Measurements from ENCODE around the gene HOXA1.
"Not testable (repeated sequence)": the region's sequence is repeated elsewhere in the genome, so short reads cannot be mapped to it uniquely, and the experiment has no call there.

The HOXA1 gene

DNA sequence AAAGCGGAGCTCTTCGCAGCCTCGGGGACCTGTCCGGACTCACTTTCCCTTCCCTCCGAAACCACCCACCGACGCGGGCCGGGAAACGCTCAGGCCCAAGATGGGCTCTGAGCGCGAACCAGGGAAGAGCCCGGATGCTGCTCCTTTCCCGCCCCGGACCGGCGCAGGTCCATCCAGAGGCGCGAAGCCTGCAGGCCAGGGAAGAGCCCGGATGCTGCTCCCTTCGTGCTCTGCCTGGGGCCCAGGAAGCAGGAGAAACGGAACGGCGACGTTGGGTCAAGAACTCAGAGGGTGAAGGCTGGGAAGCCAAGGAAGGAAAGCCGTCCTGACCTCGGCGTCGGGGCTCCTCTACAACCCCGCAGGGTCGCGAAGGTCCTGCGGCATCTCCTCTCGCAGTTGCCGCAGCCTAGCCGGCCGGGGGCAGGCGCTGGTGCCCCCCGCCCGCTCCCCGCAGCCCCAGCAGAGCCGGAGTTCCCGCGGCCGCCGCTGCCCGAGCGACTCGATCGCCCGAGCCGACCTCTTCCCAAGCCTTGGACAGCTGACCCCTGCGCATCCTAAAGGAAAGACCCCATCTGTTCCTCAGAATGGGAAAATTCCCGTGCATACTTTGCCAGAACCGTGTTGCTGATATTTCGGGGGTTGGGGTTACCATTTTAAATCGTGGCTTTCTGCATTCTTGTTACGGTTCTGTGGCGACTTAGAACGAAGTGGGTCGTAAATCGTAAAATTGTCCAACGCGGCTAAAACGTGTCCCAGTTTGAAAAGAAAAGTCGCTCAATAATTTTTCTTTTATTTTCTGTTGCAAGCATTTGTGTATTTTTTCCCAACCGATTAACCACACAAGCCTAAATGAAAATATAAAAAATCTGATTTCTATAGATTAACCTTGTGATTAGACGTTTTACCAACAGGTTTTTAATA lies 7.5 kb downstream of the HOXA1 start:
- DNase-seq, result no peak

DNA sequence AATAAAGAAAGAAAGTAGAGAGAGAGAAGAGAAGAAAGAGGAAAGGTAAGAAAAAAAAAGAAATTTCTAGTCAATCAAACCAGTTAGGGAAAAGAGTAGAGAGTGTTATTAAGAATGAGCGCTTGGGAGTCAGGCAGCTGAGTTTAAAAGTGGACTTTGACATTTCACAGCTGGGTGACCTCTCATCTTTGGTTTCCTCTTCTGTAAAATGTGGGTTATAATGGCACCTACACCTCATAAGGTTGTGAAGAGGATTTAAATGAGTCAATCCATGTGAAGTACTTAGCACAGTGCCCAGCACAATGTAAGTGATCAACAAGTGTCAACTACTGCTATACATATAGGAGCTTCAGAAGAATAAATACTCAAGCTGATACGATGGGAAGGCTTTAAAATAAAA lies 12.2 kb downstream of the HOXA1 start:
- DNase-seq, result no peak

DNA sequence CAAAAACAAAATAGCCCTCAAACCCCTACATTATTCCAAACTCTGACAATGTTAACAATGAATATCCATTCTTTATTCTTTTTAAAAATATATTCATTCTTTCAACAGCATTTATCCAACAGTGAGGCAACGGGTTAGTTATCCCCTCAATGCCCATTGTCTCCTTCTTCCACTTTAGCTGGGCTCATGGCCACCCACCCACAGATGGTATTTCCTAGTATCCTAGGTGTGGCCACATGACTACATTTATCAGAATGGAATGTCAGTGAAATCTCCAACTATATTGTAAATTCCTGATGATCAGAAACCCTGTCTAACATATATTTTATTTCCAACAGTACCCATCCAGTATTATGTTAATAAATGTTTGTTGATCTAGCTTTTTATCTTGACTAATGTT lies 13.6 kb downstream of the HOXA1 start:
- DNase-seq, result no peak

DNA sequence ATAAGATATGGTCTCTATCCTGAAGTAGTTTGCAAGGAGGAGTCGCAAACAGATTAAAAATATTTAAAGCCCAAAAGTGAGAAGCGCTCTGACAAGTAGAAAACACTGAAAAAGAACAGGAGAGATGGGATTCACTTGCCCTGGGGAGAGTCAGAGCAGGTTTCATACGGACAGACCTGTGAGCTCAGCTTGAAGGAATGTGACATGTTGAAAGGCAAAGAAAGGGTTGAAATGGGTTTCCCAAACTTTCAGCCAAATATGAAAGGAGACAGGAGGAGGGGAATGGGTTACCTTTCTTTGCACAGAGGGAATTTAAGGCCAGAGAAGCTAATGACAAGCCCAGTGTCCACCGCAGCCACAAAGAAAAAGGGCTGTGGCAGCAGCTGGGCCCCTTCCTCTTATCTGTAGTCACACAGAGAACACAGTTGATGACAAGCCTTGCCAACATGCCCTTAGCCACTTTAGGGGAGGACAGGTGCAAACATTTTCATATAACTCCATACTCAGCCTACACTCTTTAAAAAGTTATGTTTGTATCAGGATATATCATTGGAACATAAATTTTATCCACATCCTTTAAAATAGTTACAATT lies 14.9 kb downstream of the HOXA1 start:
- no peak for DNase-seq

DNA sequence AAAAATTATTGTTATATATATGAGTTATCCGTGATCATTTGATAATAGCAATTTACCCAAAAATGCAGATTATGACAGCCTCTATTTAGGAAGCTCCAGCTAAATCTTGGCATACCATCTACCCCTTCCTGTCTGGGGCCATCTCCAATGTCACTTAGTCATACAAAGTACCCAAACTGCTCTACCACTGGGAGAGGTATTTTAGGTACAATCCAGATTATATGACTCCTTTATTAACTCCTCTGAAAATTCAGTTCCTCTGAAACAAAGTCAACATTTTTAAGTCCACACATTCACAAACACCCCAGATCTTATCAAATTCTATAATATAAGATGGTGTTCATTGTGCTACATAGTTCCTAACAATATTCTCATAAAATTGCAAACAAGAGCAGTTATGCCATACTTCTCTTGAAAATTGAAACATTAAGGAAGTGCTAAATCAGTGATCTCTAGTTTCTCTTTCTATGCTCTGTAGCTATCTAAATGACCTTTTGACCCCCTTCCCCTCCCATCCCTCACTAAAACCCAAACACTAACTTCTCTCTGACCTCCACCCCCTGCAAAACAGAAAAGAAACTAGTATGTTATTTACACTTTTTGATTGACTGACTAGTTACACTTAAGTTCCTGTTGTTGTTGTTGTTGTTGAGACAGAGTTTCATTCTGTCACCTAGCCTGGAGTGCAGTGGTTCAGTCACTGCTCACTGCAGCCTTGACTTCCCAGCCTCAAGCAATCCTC lies 16.4 kb downstream of the HOXA1 start:
- no peak for DNase-seq

DNA sequence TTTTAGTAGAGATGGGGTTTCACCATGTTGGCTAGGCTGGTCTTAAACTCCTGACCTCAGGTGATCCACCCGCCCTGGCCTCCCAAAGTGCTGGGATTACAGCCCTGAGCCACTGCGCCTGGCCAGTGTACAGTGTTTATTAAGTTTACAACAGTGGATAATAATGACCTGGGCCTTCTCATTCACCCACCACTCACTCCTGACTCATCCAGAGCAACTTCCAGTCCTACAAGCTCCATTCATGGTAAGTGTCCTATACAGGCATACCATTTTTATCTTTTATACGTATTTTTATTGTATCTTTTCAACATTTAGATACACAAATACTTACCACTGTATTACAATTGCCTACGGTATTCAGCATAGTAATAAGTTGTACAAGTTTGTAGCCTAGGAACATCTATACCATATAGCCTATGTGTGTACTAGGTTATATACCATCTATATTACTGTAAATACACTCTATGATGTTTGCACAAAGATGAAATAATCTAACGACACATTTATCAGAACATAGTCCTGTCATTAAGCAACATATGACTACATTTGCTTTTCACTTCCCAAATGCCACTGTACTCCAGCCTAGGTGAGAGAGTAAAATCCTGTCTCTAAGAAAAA lies 17.1 kb downstream of the HOXA1 start:
- no peak for DNase-seq

DNA sequence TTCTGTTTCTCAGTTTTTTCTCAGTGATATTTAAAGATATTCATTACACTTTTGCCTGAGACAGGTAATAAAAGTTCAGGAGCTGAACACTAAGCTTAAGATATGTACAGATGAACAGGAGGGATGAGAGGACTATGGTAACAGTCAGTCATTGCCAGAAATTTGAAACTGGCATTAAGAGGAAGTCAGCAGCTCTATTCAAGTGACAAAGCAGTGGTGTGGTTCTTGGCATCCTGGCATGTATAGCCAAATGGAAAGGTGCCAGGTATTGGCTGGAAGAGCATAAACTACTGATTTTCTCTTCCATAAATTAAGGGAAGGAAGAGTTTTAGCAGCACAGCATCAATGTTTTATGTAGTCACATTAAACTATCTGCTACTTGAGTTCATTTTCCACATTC lies 22.7 kb downstream of the HOXA1 start:
- DNase-seq, result no peak

DNA sequence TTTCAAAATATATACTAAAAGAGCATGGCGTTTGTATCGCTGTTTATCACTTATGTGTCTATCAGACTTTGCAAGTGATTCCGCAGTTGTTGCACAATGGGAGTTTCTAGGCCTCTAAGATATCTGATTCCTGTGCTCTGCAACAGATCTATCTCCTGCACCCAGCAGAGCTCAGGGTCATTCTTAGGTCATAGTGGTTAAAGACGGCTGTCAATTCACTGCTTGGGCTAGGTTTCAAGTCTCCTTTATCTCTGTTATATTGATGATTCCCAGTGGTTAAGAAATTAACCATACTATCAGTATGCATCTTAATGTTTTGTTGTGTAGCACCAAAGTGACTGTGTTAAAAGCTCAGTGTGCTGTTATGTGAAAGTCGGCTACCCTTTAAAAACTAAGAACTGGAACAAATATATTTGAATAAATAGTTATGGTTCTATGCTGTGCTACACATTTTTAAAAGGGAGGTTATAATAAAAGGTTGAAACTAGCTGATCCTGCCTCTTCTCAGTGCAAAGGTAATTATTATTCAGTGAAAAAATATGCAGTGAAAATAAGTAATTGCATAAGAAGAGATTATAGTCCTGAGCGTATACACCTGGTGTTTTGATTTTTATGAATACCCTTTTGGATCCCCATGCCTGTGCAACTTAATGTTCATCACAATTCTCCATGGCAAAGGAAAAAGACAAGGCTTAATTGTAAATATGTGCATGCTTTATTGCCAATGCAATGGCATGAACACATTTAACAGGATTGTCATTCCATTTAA lies 24.0 kb downstream of the HOXA1 start:
- no peak for DNase-seq

DNA sequence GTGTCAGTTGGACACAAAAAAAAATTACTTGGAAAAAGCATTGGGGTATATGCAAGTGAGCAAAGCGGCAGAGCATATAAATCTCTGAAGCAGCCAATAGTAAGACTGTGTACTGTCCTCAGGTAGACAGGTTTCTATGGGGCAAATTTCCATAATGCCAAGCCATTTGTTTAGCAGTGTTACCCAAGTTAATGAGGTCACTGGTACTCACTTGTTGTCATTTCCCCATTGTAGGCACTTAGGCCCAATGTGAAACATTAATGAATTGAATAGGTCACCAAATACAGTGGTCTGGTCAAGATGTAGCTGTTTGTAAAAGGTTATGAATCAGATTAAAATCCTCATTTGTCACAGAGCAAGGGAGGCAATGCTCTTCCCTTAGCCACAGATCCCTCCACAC lies 27.5 kb downstream of the HOXA1 start:
- DNase-seq, result no peak

DNA sequence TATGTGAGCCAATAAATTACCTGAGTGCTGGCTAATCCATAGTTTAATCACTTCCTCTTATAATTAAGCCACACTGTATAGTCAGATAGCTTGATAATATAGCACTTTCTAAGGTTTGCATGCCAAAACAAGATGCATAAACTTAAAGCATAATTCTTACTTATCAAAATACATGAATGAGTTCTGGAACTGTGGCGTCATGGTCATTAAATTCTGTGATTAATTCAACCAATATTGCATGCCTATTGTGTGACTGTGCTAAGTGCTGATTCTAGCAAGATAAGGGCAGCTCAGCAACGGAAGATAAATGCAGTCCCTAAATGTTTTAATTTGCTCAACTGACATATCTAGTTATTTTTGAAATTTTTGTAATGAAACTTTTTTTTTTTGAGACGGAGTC lies 29.7 kb downstream of the HOXA1 start:
- DNase-seq, result no peak

DNA sequence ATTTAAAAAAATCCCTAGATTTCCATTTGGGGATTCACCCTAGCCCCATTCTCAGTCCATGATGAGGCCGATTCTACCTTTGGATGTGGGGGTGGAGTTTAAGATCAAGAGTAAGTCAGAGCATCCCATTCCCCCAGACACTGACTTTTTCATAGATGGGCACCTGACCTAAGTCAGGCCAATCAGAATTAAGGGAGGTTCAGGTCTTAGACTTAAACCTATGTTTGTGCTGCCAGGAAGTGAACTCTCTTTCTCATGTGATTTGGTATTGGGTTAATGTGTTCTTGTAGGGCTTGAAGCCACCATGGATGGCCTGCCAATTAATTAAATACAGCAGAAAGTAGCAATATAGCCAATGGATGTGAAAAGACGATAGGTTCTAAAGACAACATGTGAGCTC lies 30.1 kb downstream of the HOXA1 start:
- no peak for DNase-seq

DNA sequence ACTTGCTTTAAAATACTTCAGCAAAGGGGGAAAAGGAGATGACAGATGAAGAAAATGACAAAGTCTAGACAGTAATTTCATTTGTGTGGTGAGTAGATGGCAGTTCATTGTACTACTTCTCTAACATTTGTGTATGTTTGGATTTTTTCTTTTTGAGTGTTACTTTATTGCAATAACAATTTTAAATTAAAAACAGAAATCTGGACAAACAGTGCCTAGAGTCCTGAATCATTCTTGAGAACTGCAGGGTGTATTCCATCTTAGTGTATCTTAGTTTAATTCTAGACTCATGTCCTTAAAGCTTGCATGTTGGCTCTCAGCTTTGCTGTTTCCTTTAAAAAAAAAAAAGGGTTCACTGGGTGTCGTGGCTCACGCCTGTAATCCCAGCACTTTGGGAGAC lies 31.1 kb downstream of the HOXA1 start:
- no peak for DNase-seq

DNA sequence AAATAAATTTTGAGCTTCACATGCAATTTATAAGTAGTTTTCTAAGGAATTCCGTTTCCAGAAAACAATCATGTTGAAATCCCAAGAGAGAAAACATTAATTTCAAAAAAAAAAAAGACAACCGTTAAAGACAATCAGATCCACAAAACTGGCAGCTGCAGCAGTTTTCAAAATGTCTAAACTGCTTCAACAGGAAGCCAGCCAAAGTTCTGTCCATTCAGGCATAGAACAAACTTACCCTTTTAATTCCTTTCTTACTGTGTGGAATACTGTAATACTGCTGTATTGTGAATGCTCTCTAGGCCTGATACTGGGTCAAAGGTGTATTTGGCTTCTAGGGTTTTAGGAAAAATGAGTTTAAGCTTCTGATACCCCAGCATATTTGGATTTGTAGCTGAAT lies 31.6 kb downstream of the HOXA1 start:
- DNase-seq, result no peak

DNA sequence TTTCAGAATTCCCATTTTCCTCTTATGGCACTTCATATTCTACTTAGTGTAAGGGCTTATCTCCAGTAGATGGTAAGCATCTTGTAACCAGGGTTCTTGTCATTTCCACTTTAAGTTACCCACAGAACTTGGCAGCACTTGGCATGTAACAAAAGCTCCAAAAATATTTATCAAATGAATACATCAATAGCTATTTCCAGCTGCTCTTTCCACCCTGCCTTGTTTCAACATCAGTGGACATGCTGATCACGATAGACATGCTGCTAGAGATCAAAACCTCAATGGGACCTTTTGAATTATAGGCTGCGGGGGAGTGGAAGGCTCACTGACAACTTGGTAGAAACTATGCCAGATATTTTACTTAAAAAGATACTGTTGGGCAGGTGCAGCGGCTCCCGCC lies 32.9 kb downstream of the HOXA1 start:
- DNase-seq, result no peak

DNA sequence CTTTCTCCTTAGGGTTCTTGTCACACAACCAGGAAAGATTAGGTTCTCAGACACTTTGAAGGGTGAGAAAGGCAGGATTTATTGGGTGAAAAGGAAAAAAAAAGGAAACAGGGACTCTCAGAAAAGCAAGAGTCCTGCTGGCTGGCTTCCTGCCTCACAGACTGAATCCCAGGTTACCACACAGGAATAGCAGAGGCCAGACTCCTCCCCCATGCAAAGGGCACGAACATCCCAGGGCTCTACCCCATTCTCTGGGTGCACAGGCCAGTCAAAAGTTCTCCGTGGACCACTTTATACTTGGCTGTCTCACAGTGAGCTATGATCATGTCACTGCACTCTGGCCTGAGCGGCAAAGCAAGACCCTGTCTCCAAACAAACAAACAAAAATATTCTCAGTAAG lies 42.6 kb downstream of the HOXA1 start:
- no peak for DNase-seq

DNA sequence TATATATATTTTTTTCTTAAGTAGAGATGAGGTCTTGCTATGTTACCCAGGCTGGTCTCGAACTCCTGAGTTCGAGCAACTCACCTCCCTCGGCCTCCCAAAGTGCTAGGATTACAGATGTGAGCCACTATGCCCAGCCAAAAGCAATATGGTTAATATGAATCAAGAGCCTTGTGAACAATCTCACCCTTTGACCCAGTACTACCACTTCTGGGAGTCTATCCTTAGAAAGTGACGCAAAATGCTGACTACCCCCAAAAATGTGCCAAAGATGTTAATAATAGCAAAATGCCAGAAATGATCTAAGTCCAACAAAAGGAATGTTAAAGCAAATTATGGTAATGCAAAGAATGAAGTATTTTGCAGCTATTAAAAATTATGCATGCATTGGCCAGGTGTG lies 44.3 kb downstream of the HOXA1 start:
- no peak for DNase-seq

DNA sequence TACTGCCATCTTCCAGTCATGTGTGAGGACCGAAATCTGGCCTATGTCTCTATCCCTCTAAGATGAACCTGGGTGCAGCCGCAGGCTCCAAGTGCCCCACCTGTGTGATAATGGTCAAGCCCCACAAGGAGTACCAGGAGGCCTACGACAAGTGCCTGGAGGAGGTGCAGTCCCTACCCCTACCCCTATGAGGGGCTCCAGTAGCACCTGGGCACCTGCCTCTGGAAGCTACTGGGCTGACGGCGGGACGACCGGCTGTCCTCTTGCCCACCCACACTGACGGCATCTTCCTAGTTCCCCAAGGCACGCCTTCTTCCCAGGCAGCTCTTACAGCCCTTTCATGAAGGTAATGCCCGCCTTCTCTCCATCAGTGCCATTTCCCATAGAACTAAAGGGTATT lies 47.4 kb downstream of the HOXA1 start:
- no peak for DNase-seq

DNA sequence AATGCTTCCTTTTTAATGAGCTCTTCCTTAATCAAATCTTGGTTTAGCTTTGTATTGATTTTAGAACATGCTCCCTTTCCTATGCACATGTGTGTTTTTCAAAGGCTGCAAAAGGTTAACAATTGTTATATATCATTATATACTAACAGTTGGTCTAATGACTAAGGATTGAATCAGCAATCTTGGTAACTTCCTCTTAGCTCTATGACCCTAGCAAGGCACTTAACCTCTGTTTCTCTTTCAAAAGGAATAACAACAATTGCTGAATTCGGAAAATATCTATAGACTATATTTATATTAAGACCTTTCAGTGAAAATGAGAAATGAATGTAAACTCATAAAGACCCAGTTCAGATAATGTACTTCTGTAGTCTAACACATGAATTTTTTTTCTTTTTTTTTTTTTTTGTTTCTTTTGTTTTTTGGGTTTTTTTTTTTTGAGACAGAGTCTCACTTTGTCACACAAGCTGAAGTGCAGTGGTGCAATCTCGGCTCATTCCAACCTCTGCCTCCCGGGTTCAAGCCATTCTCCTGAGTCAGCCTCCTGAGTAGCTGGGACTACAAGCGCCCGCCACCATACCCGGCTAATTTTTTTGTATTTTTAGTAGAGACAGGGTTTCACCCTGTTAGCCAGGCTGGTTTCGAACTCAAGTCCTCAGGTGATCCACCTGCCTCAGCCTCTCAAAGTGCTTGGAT lies 48.8 kb downstream of the HOXA1 start:
- no peak for DNase-seq

DNA sequence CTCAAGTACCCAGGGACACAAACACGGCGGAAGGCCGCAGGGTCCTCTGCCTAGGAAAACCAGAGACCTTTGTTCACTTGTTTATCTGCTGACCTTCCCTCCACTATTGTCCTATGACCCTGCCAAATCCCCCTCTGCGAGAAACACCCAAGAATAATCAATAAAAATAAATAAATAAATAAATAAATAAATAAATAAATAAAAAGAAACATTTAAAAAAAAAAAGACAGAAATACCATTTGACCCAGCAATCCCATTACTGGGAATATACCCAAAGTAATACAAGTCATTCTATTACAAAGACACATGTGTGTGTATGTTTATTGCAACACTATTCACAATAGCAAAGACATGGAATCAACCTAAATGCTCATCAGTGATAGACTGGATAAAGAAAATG lies 49.8 kb downstream of the HOXA1 start:
- DNase-seq, result not testable (repeated sequence)

DNA sequence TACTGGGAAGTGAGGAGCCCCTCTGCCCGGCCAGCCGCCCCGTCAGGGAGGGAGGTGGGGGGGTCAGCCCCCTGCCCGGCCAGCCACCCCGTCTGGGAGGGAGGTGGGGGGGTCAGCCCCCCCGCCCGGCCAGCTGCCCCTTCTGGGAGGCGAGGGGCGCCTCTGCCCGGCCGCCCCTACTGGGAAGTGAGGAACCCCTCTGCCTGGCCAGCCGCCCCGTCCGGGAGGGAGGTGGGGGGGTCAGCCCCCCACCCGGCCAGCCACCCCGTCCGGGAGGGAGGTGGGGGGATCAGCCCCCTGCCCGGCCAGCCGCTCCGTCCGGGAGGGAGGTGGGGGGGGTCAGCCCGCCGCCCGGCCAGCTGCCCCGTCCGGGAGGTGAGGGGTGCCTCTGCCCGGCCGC lies 50.7 kb downstream of the HOXA1 start:
- DNase-seq, result not testable (repeated sequence)

Measured in CD4-positive, alpha-beta T cell treated with Interleukin-10 for 1 hour (primary cell).